Panc1 (cell line): Measurements from ENCODE around the gene ADGRV1. TPM values are rescaled to one million over a fixed set of nuclear protein-coding genes. Genes with fewer than 3 reads are reported as not detected.

Experiments
- ATAC-seq: fragments of 200-7000 bp; cut with Tn5 transposase; 2 replicates; pipeline ENCODE4 v1.9.1; 2020; ENCODE audit warnings: mild to moderate bottlenecking, moderate library complexity
- BruUV-seq: library from RNA; stranded (reverse); fragments of 400-500 nt; replicated peaks from 2 replicates; lab custom pipeline; 2021; lab: Mats Ljungman, UMichigan
- CTCF ChIA-PET: fragments of 300-600 bp; sonication (Branson Sonifier 250); formaldehyde crosslinking; loops from one replicate; lab custom pipeline; 2022; ENCODE audit warnings: antibody characterized with exemption; lab: Charles Lee
- POLR2A ChIA-PET: fragments of 300-600 bp; sonication (Branson Sonifier 250); formaldehyde crosslinking; loops from one replicate; lab custom pipeline; 2022; ENCODE audit warnings: antibody characterized with exemption; lab: Charles Lee
- DNase-seq: peaks from one replicate; pipeline ENCODE4 v3.0.0-alpha.2; 2010; ENCODE audit warnings: low read depth, low spot score
- H3K27ac ChIP-seq: 2 replicates; pipeline ENCODE4 v1.5.1; 2011; ENCODE audit warnings: mild to moderate bottlenecking, low read length, inconsistent platforms
- H3K27me3 ChIP-seq: fragments of 200-500 bp; sonication (Bioruptor generic); 2 replicates; pipeline ENCODE4 v1.6.0; 2014; ENCODE audit warnings: low read length, inconsistent platforms; ENCODE audit not compliant: control insufficient read depth, insufficient read depth
- H3K36me3 ChIP-seq: fragments of 200-500 bp; sonication (Bioruptor generic); 2 replicates; pipeline ENCODE4 v1.5.1; 2014; ENCODE audit warnings: inconsistent platforms, mild to moderate bottlenecking, low read length, moderate library complexity; ENCODE audit not compliant: control insufficient read depth, insufficient read depth
- H3K4me1 ChIP-seq: 2 replicates; pipeline ENCODE4 v1.5.1; 2011; ENCODE audit warnings: inconsistent platforms, mild to moderate bottlenecking, low read length, moderate library complexity; ENCODE audit not compliant: control insufficient read depth, insufficient read depth
- H3K4me3 ChIP-seq, 2 experiments: 2 replicates each; pipeline ENCODE4 v1.5.1; 2011 to 2012; ENCODE audit warnings: low read depth in 2 of 2, low read length in 2 of 2, mild to moderate bottlenecking in 2 of 2, inconsistent platforms in 1 of 2, moderate library complexity in 1 of 2
- H3K9me3 ChIP-seq: fragments of 200-500 bp; sonication (Bioruptor generic); 2 replicates; pipeline ENCODE4 v1.5.1; 2014; ENCODE audit warnings: low read depth, mild to moderate bottlenecking, inconsistent platforms, low read length, moderate library complexity; ENCODE audit not compliant: control insufficient read depth, insufficient read depth
- CTCF ChIP-seq: fragments of 450-650 bp; IDR thresholded peaks from 2 replicates; pipeline ENCODE4 v1.5.1; 2017; ENCODE audit warnings: mild to moderate bottlenecking
- POLR2AphosphoS5 ChIP-seq: IDR thresholded peaks from 2 replicates; pipeline ENCODE4 v1.6.1; 2012; ENCODE audit warnings: mild to moderate bottlenecking, low read depth, low read length, moderate library complexity
- REST ChIP-seq, 2 experiments: IDR thresholded peaks; 2 replicates each; pipeline ENCODE4 v1.6.1; 2011 to 2012; ENCODE audit warnings: low read depth in 2 of 2, control low read depth in 1 of 2, low read length in 1 of 2, mild to moderate bottlenecking in 1 of 2, moderate library complexity in 1 of 2; ENCODE audit not compliant: insufficient read depth in 1 of 2
- SIN3A ChIP-seq: IDR thresholded peaks from 2 replicates; pipeline ENCODE4 v1.6.1; 2012; ENCODE audit warnings: low read depth, mild to moderate bottlenecking, low read length, moderate library complexity, borderline replicate concordance; ENCODE audit not compliant: insufficient read depth
- TCF7L2 ChIP-seq: IDR thresholded peaks from 2 replicates; pipeline ENCODE4 v1.6.1; 2011; ENCODE audit warnings: mild to moderate bottlenecking, low read depth, low read length, inconsistent platforms
- in situ Hi-C: cut with HindIII; loops from 2 replicates; pipeline ENCODE4 v1.10.0; 2016; ENCODE audit warnings: low sequenced_read_pairs, low pct_unique_long_range_greater_than_20kb
- intact Hi-C: fragments of 100-400 bp; cut with micrococcal nuclease; formaldehyde crosslinking; loops from one replicate; pipeline ENCODE4 v1.10.0; 2022; ENCODE audit not compliant: unreplicated experiment
- total RNA-seq: library from RNA; stranded (reverse); gene quantifications from one replicate; pipeline ENCODE4 v1.2.1, GENCODE V29; 2021; ENCODE audit not compliant: unreplicated experiment

Gene ADGRV1
- total RNA-seq, 1 experiment from 2014 or later, result 0.49 TPM

GRCh38 chr5:90612919-90613318, 54.3 kb downstream of the ADGRV1 start:
- CTCF ChIA-PET, result no interaction called here
- intact Hi-C loops, result no loop called here
- BruUV-seq, result no TSS peak
- H3K4me3 ChIP-seq, result no peak overlapping the region
- ATAC-seq (no peak), DNase-seq (no peak)
- H3K4me1 ChIP-seq, result no peaks in the 10 kb centered on the region
- peaks cover 19% of the 10 kb centered on the region for H3K27me3 ChIP-seq
- H3K9me3 ChIP-seq, result no peaks in the 10 kb centered on the region
- in situ Hi-C loops, result no loop called here
- no peaks in the 10 kb centered on the region; the same call in 1 of the 2 replicates for H3K36me3 ChIP-seq
- no peak overlapping the region for H3K27ac ChIP-seq
- TF ChIP-seq POLR2AphosphoS5, result no peak
- TF ChIP-seq SIN3A, result no peak
- POLR2A ChIA-PET, result no interaction called here

GRCh38 chr5:90613459-90613858, 54.9 kb downstream of the ADGRV1 start:
- in situ Hi-C loops (no loop called here), intact Hi-C loops (no loop called here)
- DNase-seq, result no peak
- TF ChIP-seq SIN3A, result no peak
- no peak for TF ChIP-seq TCF7L2
- TF ChIP-seq CTCF, result no peak
- no peak for TF ChIP-seq REST (IDR thresholded peaks at IDR 0.05; ENCODE audit: insufficient read depth in 1 of 2, low read depth in 2 of 2, low read length in 1 of 2)
- TF ChIP-seq POLR2AphosphoS5, result no peak
- Histone ChIP-seq H3K27me3 (peaks cover 19% of the 10 kb centered on the region), H3K9me3 (no peaks in the 10 kb centered on the region), H3K27ac (no peak overlapping the region), H3K4me1 (no peaks in the 10 kb centered on the region), H3K4me3 (no peak overlapping the region), H3K36me3 (no peaks in the 10 kb centered on the region; the same call in 1 of the 2 replicates)
- ATAC-seq, result no peak
- BruUV-seq, result no TSS peak
- ChIA-PET POLR2A (no interaction called here), CTCF (no interaction called here)

- no peak for DNase-seq
- H3K27ac ChIP-seq, result no peak overlapping the region
- no peak overlapping the region for H3K4me3 ChIP-seq
- TF ChIP-seq CTCF (no peak), POLR2AphosphoS5 (no peak), TCF7L2 (no peak), REST (IDR thresholded peaks at IDR 0.05; ENCODE audit: insufficient read depth in 1 of 2, low read depth in 2 of 2, low read length in 1 of 2) (no peak), SIN3A (no peak)
- no peaks in the 10 kb centered on the region for H3K4me1 ChIP-seq
- POLR2A ChIA-PET, result no interaction called here
- peaks cover 19% of the 10 kb centered on the region for H3K27me3 ChIP-seq
- H3K9me3 ChIP-seq, result no peaks in the 10 kb centered on the region
- ATAC-seq, result no peak
- CTCF ChIA-PET, result no interaction called here
- intact Hi-C loops (no loop called here), in situ Hi-C loops (no loop called here)
- BruUV-seq, result no TSS peak
- no peaks in the 10 kb centered on the region; the same call in 1 of the 2 replicates for H3K36me3 ChIP-seq
These were observed 55.4 kb downstream of the ADGRV1 start for GRCh38 chr5:90613918-90614504.
